ENCODE data around the gene SET.

The SET gene

DNA sequence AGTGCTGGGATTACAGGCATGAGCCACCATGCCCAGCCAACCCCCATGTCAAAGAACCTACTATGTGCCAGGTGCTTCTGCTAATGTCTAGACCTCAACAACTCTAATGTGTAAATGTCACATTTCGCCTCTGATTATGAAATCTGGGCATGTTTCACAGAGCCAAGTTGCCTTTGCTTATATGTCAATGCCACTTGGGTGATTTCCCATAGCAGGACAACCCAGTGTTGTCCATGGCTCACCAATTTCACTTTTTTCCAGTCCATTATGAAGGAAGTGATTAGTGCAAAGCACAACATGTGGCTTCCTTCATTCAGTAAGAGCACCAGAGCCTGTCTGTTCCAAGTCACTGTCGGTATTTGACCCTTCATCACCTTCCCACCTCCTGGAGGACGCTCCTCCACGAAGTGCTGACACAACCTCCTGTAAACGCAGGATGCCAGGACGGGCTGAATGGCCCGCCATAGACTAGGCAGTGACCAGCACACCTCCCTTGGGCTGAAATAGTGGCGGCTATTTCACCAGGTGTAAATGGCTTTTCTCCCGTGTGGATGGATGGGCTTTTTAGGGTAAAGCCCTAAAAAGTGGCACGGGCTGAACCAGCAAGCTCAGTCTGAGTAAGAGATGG, 12.3 kb downstream of the SET start:
- TF ChIP-seq, protein P1, sequence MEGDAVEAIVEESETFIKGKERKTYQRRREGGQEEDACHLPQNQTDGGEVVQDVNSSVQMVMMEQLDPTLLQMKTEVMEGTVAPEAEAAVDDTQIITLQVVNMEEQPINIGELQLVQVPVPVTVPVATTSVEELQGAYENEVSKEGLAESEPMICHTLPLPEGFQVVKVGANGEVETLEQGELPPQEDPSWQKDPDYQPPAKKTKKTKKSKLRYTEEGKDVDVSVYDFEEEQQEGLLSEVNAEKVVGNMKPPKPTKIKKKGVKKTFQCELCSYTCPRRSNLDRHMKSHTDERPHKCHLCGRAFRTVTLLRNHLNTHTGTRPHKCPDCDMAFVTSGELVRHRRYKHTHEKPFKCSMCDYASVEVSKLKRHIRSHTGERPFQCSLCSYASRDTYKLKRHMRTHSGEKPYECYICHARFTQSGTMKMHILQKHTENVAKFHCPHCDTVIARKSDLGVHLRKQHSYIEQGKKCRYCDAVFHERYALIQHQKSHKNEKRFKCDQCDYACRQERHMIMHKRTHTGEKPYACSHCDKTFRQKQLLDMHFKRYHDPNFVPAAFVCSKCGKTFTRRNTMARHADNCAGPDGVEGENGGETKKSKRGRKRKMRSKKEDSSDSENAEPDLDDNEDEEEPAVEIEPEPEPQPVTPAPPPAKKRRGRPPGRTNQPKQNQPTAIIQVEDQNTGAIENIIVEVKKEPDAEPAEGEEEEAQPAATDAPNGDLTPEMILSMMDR (IDR thresholded peaks at IDR 0.05; ENCODE audit: insufficient read depth, low read length, poor library complexity, severe bottlenecking), result no peak
- DNase-seq (ENCODE audit: extremely low read depth, insufficient read length), result no peak
- no peaks in the 10 kb centered on the region for H3K27me3 ChIP-seq (replicated peaks; ENCODE audit: control insufficient read depth, insufficient read depth, low read length)
- peaks cover 3% of the 10 kb centered on the region; the same call in 1 of the 2 replicates for H3K36me3 ChIP-seq (ENCODE audit: control insufficient read depth, insufficient read depth, low read length)
- no peak overlapping the region for H3K4me3 ChIP-seq (replicated peaks; ENCODE audit: low read depth, low read length)

GRCh38 chr9:128702445-128702948, 13.5 kb downstream of the SET start, which contains the start of gene PKN3:
Gene PKN3 (plus strand): TSS chr9:128702503. CDS start chr9:128702916, 413 bp downstream.
- peak; percentile 88 for DNase-seq (ENCODE audit: extremely low read depth, insufficient read length)
- TF ChIP-seq, protein P1 (IDR thresholded peaks at IDR 0.05; ENCODE audit: insufficient read depth, low read length, poor library complexity, severe bottlenecking), result peak; percentile 88
- H3K4me3 ChIP-seq (replicated peaks; ENCODE audit: low read depth, low read length), result peak within 1 kb of the TSS; percentile 65
- peaks cover under 1% of the 10 kb centered on the region; the same call in 1 of the 2 replicates for H3K36me3 ChIP-seq (ENCODE audit: control insufficient read depth, insufficient read depth, low read length)
- no peaks in the 10 kb centered on the region for H3K27me3 ChIP-seq (replicated peaks; ENCODE audit: control insufficient read depth, insufficient read depth, low read length)

DNA sequence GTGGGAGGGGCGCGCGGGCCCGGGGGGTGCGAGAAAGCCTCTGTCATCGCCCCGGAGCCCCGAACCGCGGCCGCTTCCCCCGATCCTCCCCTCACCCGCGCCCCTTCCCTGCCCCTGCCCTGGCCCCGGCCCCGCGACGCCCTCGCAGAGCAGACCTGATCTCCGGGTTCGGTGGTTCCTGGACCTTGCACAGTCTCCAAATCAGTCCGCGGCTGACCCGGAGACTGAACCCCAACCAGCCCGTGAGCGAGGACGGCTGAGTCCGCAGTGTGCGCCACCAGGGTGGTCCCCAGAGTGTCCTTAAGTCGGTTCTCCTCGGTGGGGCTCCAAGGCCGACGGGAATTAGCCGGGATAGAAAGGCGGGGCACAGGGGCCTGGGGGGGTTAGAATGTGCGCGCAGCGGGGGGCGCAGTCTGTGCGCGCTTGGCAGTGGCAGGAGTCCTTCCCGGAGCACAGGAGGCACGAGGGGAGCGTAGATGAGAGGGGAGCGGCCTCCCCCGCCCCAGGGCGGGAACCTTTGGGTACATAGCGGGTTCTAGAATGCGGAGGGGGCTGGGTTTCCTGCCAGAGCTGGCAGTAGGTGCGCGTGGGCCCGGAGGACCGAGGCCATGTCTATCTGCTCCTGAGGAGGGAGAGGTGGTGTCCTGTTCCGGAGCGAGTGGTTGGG, 14.1 kb downstream of the SET start:
- DNase-seq (ENCODE audit: extremely low read depth, insufficient read length), result peak; percentile 51

GRCh38 chr9:128703616-128704355, 14.8 kb downstream of the SET start:
- Histone ChIP-seq H3K27me3 (replicated peaks; ENCODE audit: control insufficient read depth, insufficient read depth, low read length) (no peaks in the 10 kb centered on the region), H3K36me3 (ENCODE audit: control insufficient read depth, insufficient read depth, low read length) (no peaks in the 10 kb centered on the region), H3K4me3 (replicated peaks; ENCODE audit: low read depth, low read length) (peak overlapping the region; percentile 65)
- no peak for DNase-seq (ENCODE audit: extremely low read depth, insufficient read length)
- TF ChIP-seq, protein P1 (IDR thresholded peaks at IDR 0.05; ENCODE audit: insufficient read depth, low read length, poor library complexity, severe bottlenecking), result no peak

More for the DNA sequence above, 14.1 kb downstream of the SET start:
- TF ChIP-seq, protein P1 (IDR thresholded peaks at IDR 0.05; ENCODE audit: insufficient read depth, low read length, poor library complexity, severe bottlenecking), result no peak
- Histone ChIP-seq H3K27me3 (replicated peaks; ENCODE audit: control insufficient read depth, insufficient read depth, low read length) (no peaks in the 10 kb centered on the region), H3K4me3 (replicated peaks; ENCODE audit: low read depth, low read length) (peak overlapping the region; percentile 65), H3K36me3 (ENCODE audit: control insufficient read depth, insufficient read depth, low read length) (no peaks in the 10 kb centered on the region)

GRCh38 chr9:128704356-128704670, 15.3 kb downstream of the SET start:
- no peak for DNase-seq (ENCODE audit: extremely low read depth, insufficient read length)
- Histone ChIP-seq H3K27me3 (replicated peaks; ENCODE audit: control insufficient read depth, insufficient read depth, low read length) (no peaks in the 10 kb centered on the region), H3K4me3 (replicated peaks; ENCODE audit: low read depth, low read length) (no peak overlapping the region), H3K36me3 (ENCODE audit: control insufficient read depth, insufficient read depth, low read length) (no peaks in the 10 kb centered on the region)
- TF ChIP-seq, protein P1 (IDR thresholded peaks at IDR 0.05; ENCODE audit: insufficient read depth, low read length, poor library complexity, severe bottlenecking), result no peak
